NT2/D1 (cell line): Measurements from ENCODE around the gene ARPC1B.

Source experiments
- DNase-seq: peaks from one replicate; pipeline ENCODE4 v3.0.0-alpha.2; 2011; ENCODE audit warnings: low read depth, low spot score
- H3K27me3 ChIP-seq: 2 replicates; pipeline ENCODE4 v1.6.0; 2011; ENCODE audit warnings: mild to moderate bottlenecking; ENCODE audit not compliant: insufficient read length, insufficient read depth
- H3K36me3 ChIP-seq: 2 replicates; pipeline ENCODE4 v1.6.1; 2011; ENCODE audit warnings: mild to moderate bottlenecking, low read length, mixed read lengths; ENCODE audit not compliant: insufficient read depth, insufficient read length
- H3K4me1 ChIP-seq: 2 replicates; pipeline ENCODE4 v1.5.1; 2011; ENCODE audit not compliant: insufficient read depth, insufficient read length
- H3K4me3 ChIP-seq: 2 replicates; pipeline ENCODE4 v1.5.1; 2011; ENCODE audit warnings: low read depth; ENCODE audit not compliant: insufficient read length
- H3K9ac ChIP-seq: 2 replicates; pipeline ENCODE4 v1.6.0; 2011; ENCODE audit warnings: low read depth; ENCODE audit not compliant: insufficient read length
- H3K9me3 ChIP-seq: 2 replicates; pipeline ENCODE4 v1.5.1; 2011; ENCODE audit warnings: mild to moderate bottlenecking, low read length; ENCODE audit not compliant: insufficient read depth
- SUZ12 ChIP-seq: IDR thresholded peaks from 2 replicates; pipeline ENCODE4 v1.6.1; 2011; ENCODE audit not compliant: insufficient read length, insufficient read depth; ENCODE audit errors: extremely low read depth
- YY1 ChIP-seq: IDR thresholded peaks from 2 replicates; pipeline ENCODE4 v1.6.1; 2011; ENCODE audit not compliant: insufficient read length, insufficient read depth
- ZNF274 ChIP-seq: IDR thresholded peaks from 2 replicates; pipeline ENCODE4 v1.6.1; 2011; ENCODE audit warnings: mild to moderate bottlenecking, low read depth, low read length

The ARPC1B gene

GRCh38 chr7:99399597-99399996 lies 25.1 kb downstream of the ARPC1B start:
- H3K27me3 ChIP-seq = no peaks in the 10 kb centered on the region
- peaks cover 2% of the 10 kb centered on the region for H3K4me1 ChIP-seq
- no peaks in the 10 kb centered on the region for H3K9me3 ChIP-seq
- TF ChIP-seq YY1 = no peak
- no peak for TF ChIP-seq ZNF274
- no peak for TF ChIP-seq SUZ12
- no peak overlapping the region for H3K4me3 ChIP-seq
- peaks cover 92% of the 10 kb centered on the region for H3K36me3 ChIP-seq
- H3K9ac ChIP-seq = no peak overlapping the region
- no peak for DNase-seq

DNA sequence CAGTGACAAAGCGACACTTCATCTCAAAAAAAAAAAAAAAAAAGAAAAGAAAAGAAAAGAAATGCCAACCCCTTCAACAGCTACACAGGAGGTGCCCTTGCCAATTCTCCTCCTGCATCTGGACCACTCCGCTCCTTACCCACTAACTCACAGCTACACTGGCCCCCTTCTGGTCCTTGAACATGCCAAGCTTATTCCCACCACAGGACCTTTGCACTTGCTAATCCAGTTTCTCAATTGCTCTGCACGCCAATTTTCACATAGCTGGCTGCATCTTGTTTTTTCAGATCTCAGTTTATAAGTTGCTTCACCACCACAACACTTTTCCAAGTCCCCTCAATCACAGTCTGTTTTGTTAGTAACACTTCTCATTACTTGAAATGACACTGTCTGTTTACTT lies 28.3 kb downstream of the ARPC1B start:
- Histone ChIP-seq H3K9me3 (no peaks in the 10 kb centered on the region), H3K4me1 (peaks cover 4% of the 10 kb centered on the region), H3K36me3 (peaks cover 81% of the 10 kb centered on the region), H3K9ac (no peak overlapping the region), H3K4me3 (no peak overlapping the region), H3K27me3 (no peaks in the 10 kb centered on the region)
- DNase-seq = no peak
- TF ChIP-seq SUZ12 (no peak), ZNF274 (no peak), YY1 (no peak)

DNA sequence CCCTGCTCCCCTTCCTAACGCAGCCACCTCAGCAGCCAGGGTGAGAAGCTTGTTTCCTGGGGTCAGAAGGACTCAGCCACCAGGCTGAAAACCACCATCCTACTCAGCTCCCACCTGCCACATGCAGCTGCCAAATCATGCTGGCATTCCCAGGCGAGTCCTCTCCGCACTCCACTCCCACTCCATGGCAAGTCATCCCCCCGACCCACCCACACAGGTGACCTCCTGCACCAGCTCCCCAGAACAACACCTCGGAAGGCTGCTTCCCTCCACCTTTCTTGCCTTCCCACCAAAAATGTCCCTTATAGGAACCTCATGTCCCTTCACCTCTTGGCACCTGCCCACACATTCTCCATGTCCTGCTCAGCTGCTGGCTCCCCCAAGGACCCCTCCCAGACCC lies 29.2 kb downstream of the ARPC1B start:
- Histone ChIP-seq H3K4me1 (peaks cover 4% of the 10 kb centered on the region), H3K27me3 (no peaks in the 10 kb centered on the region), H3K4me3 (no peak overlapping the region), H3K9ac (no peak overlapping the region), H3K9me3 (no peaks in the 10 kb centered on the region), H3K36me3 (peaks cover 72% of the 10 kb centered on the region)
- DNase-seq = no peak
- no peak for TF ChIP-seq SUZ12
- no peak for TF ChIP-seq YY1
- no peak for TF ChIP-seq ZNF274

DNA sequence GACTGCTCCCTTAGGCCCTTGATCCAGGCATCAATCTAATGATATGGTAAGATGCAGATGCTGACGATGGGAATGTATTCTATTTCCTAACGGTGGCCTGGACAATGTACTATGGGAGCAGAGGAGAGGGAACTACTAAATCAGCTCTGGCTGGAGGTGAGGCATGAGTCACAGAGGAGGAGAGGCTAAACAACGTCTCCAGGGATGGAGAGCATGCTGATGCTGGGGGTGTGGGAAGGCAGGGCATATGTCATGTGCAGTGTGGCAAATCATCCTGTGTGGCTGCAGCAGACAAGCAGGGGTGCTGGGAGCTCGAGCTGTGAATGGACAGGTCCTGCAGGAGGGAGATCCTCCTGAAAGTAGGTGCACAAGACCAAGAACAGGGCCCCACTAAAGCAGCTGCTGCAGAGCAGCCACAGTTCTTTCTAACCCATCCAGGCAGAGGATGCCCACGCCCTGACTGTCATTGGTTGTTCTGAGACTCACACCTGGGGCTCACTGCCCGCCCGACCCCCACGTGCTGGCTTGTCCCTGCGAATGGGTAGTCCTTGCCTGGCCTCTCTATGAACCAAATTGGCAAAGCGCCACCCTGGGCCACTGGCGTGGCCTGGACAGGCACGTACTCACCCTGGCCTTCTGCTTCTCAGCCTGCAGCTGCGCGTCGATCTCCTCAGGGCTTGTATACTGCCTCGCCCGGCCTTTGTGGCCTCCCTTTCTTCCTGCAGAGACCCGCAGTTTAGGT lies 29.9 kb downstream of the ARPC1B start:
- Histone ChIP-seq H3K4me3 (no peak overlapping the region), H3K4me1 (peaks cover 4% of the 10 kb centered on the region), H3K9ac (peak overlapping the region; percentile 2), H3K9me3 (no peaks in the 10 kb centered on the region), H3K27me3 (no peaks in the 10 kb centered on the region), H3K36me3 (peaks cover 66% of the 10 kb centered on the region)
- TF ChIP-seq YY1 (no peak), SUZ12 (no peak), ZNF274 (no peak)
- no peak for DNase-seq

- Histone ChIP-seq H3K36me3 (peaks cover 62% of the 10 kb centered on the region), H3K4me1 (peaks cover 4% of the 10 kb centered on the region), H3K9me3 (no peaks in the 10 kb centered on the region), H3K9ac (peak overlapping the region; percentile 2), H3K27me3 (no peaks in the 10 kb centered on the region), H3K4me3 (no peak overlapping the region)
- no peak for TF ChIP-seq SUZ12
- no peak for TF ChIP-seq YY1
- TF ChIP-seq ZNF274 = no peak
- DNase-seq = no peak
These were observed 30.4 kb downstream of the ARPC1B start for GRCh38 chr7:99404977-99405320.

GRCh38 chr7:99406557-99406956 lies 32.0 kb downstream of the ARPC1B start:
- no peak overlapping the region for H3K4me3 ChIP-seq
- peaks cover 62% of the 10 kb centered on the region for H3K36me3 ChIP-seq
- peak overlapping the region; percentile 23 for H3K9ac ChIP-seq
- H3K4me1 ChIP-seq = peaks cover 4% of the 10 kb centered on the region
- TF ChIP-seq SUZ12 (no peak), ZNF274 (no peak), YY1 (no peak)
- no peak for DNase-seq
- no peaks in the 10 kb centered on the region for H3K27me3 ChIP-seq
- no peaks in the 10 kb centered on the region for H3K9me3 ChIP-seq

GRCh38 chr7:99407872-99408378 lies 33.4 kb downstream of the ARPC1B start:
- peak overlapping the region; percentile 98 for H3K4me3 ChIP-seq
- H3K9me3 ChIP-seq = no peaks in the 10 kb centered on the region
- H3K4me1 ChIP-seq = peaks cover 4% of the 10 kb centered on the region
- H3K9ac ChIP-seq = peak overlapping the region; percentile 97
- H3K36me3 ChIP-seq = peaks cover 60% of the 10 kb centered on the region
- TF ChIP-seq YY1 = no peak
- no peak for TF ChIP-seq SUZ12
- TF ChIP-seq ZNF274 = no peak
- no peaks in the 10 kb centered on the region for H3K27me3 ChIP-seq
- DNase-seq = no peak
